CD4-positive, alpha-beta T cell treated with Interleukin-6 for 4 hours (primary cell): ENCODE measurements around the gene GPD2.

Experiments
- DNase-seq: peaks from one replicate; pipeline ENCODE4 v3.0.0-alpha.2; 2020; ENCODE audit warnings: mixed read lengths

The GPD2 gene

GRCh38 chr2:156435718-156436496 lies at the start of gene GPD2:
Gene GPD2, plus strand, starts transcription at chr2:156436379. Its CDS starts 39,727 bp downstream, at chr2:156476106.
- DNase-seq = peak; percentile 63

DNA sequence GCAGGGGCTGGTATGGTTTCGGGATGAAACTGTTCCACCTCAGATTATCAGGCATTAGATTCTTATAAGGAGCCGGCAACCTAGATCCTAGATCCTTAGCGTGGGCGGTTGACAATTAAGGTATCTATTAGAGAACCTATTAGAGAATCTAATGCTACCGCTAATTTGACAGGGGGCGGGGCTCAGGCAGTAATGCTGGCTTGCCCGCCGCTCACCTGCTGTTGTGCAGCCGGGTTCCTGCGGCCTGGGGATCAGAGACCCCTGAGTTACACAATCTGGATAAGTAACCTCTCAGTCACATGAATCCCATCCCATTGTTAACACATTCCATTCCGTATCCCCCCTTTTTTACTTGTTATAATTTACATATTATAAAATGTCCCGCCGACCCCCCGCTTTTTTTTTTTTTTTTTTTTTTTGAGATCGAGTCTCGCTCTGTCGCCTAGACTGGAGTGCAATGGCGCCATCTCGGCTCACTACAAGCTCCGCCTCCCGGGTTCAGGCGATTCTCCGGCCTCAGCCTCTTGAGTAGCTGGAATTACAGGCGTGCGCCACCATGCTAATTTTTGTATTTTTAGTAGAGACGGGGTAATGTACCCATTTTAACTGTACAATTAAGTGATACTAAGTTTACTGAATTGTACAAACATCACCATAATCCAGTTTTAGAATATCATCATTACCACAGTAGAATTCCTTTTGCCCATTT lies 42.0 kb upstream of the GPD2 start:
- DNase-seq = peak; percentile 2

GRCh38 chr2:156396126-156396525 lies 40.1 kb upstream of the GPD2 start:
- DNase-seq = no peak

- DNase-seq = no peak
Measured at GRCh38 chr2:156397229-156397628, 39.0 kb upstream of the GPD2 start.

DNA sequence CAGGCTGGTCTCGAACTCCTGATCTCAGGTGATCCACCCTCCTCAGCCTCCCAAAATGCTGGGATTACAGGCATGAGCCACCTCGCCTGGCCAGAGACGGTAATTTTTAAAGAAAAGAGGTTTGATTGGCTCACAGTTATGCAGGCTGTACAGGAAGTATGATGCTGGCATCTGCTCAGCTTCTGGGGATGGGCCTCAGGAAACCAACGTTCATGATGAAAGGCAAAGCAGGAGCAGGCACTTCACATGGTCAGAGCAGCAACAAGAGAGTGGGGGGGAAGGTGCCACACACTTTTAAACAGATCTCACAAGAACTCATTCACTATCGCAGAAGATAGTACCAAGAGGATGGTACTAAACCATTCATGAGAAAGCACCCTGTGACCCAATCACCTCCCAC lies 38.0 kb upstream of the GPD2 start:
- DNase-seq = peak; percentile 7

GRCh38 chr2:156399224-156399949 lies 36.8 kb upstream of the GPD2 start:
- DNase-seq = peak; percentile 7

- DNase-seq = peak; percentile 34
Measured at GRCh38 chr2:156399950-156400705, 36.1 kb upstream of the GPD2 start.

DNA sequence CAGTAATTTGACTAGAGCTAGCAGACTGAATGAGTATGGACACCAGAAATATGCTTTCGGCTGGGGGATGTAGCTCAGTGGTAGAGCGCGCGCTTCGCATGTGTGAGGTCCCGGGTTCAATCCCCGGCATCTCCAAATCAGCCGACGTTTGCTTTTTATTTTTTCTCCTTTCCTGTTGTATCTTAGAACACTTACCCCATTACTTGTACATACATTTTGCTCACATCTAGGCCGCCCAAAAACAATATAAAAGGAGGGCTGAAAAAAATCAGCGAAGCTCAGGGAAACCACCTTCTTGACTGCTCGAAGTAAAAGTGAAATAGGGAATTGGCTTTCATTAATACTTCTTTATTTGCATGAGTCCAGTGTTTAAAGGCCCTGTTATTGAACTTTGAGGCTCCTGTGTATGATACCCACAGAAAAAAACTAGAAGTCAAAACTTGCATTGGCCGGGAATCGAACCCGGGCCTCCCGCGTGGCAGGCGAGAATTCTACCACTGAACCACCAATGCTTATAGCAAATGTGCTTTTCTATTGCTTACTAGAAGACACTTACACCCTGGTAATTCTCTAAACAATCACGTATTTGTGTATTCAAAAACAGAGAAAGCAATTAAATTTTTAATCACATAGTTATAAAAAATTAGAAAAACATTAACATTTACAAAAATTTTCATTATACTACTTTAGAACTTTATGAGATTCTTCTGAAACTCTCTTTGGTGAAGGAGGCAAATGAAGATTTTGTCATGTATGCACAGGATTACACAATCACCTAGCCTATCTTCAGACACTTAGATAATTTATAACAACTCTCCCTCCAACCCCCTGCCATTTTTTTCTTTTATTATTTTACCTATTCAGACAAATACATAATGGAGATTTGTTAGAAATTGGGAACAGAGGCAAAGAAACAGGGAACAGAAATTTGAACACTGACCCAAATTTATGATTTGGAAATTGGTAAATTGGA lies 35.2 kb upstream of the GPD2 start:
- DNase-seq = peak; percentile 81

- DNase-seq = no peak
Measured at GRCh38 chr2:156401861-156402260, 34.3 kb upstream of the GPD2 start.

- DNase-seq = no peak
Measured at GRCh38 chr2:156405586-156405985, 30.6 kb upstream of the GPD2 start.

DNA sequence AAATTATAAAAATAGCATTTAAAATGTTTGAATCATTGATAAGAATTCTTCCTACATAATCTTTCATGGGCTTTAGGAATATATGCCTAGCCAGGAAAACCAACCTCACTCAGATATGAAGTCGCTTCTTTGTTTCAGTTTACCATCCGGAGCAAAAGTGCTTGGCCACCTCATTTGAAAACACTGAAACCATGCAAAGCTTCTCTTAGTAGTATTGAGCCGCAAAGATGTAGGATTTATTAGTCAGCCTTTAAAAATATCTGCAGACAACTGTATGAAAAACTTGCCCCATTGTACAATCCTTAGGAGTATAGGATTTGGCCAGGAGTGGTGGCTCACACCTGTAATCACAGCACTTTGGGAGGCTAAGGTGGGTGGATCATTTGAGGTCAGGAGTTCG lies 24.3 kb upstream of the GPD2 start:
- no peak for DNase-seq

DNA sequence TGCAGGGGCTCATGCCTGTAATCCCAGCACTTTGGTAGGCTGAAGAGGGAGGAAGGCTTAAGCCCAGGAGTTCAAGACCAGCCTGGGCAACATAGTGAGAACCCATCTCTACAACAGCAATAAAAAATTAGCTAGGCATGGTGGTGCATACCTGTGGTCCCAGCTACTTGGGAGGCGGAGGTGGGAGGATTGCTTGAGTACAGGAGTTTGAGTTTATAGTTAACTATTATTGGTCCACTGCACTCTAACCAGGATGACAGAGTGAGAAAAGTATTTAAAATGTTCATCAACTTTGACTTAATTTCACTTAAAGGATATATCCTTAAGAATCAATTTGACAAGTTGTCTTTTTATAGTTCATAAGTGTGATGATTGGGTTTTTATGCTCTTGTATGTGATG lies 14.3 kb upstream of the GPD2 start:
- DNase-seq = no peak

GRCh38 chr2:156423674-156424282 lies 12.4 kb upstream of the GPD2 start:
- no peak for DNase-seq

DNA sequence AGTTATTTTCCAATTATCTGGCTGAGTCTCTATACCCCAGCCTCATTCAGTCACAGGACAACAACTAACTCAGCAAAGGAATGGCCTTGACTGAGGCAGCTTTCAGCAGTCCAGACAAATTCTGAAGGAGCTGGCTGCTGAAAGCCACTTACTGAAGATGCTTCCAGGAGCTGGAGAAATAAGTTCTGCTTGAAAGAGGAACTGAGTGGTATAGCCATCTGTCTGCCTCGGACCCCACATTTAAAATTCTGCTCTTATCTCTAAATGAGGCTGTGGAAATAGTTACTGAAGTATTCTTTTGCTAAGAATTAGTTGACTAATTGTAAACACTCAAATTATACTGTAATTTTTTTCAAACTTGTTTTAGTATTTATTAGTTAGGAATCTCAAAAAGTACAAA lies 9.1 kb upstream of the GPD2 start:
- DNase-seq = no peak

GRCh38 chr2:156429211-156429610 lies 7.0 kb upstream of the GPD2 start:
- no peak for DNase-seq

- DNase-seq = no peak
Measured at GRCh38 chr2:156430236-156430979, 5.8 kb upstream of the GPD2 start.

DNA sequence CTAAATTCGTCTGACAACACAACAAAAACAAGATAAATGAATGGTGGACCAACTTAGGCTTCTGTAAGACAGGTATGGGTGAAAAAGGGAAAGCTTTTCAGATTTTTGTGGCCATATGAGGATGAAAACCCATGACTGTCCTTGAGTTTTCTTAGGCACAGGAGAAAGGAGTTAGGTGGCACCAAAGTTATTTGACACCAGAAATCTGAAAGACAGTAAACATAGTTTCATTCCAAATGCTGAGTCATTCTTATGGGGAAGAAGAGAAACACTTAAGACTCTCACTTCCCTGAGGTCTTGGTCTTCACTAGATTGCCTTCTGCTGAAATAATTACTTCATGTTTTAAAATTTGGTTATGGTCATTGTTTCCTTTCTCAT lies 5.2 kb upstream of the GPD2 start:
- DNase-seq = no peak

DNA sequence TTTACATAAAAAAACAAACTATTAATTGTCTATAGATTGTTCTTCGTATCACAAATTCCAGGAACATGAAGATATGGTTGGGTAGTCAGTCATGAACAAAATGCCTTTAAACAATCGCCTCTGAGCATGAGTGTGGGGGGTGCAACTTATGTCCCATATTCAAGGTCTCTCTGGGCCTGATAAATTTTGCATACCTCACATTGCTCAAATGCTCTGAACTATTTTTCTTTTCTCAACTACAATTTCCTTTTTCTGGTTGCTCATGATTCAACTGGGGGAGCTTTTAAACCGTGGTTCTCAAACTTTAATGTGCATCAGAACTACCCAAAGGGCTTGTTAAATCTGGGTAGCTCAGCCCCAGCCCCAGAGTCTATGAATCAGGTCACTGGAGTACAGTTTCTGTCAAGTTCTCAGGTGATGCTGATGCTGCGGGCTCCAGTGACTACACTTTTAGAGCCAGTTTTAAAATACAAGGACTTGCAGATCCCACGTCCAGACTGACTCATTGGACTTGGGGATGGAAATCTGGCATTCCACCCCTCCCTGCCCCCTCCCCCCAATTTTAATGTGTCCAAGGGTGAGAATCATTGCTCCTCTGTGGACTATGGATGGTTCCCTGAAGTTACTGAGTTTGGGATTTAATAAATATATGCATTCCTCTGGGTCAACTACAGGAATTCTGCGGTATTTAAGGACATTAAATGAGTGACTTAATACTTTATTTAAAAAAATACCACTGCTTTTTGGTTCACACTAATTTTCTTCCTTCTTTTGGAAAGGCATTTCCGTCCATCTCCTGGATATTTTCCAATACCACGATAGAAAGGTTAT lies 1.5 kb upstream of the GPD2 start:
- DNase-seq = peak; percentile 25

GRCh38 chr2:156435396-156435717 lies 822 bp upstream of the GPD2 start:
- peak; percentile 14 for DNase-seq
